Kidney (tissue), 14 donors: ENCODE measurements around the gene MAGIX. TPM values are rescaled to one million over a fixed set of nuclear protein-coding genes. Genes with fewer than 3 reads are reported as not detected.

Experiments used
- DNase-seq, 5 donors: peaks; one replicate each; pipeline ENCODE4 v3.0.0-alpha.2; 2013 to 2020
- FAIRE-seq: peaks from 2 replicates; lab custom pipeline; 2012; peaks lifted over from hg19 to GRCh38; lab: Jason Lieb, UNC
- H3K27ac ChIP-seq, 2 donors: one replicate each; pipeline ENCODE4 v1.7.0; 2013; ENCODE audit warnings: low read depth in 2 of 2, low read length in 2 of 2, inconsistent platforms in 1 of 2
- H3K27me3 ChIP-seq: one replicate; pipeline ENCODE4 v1.7.1; 2013; ENCODE audit warnings: low read length, inconsistent platforms; ENCODE audit not compliant: control insufficient read depth, insufficient read depth
- H3K36me3 ChIP-seq, 3 donors: one replicate each; pipeline versions ENCODE4 v1.7.0 to v1.7.1; 2013; ENCODE audit warnings: low read length in 3 of 3, control low read depth in 1 of 3, inconsistent platforms in 1 of 3; ENCODE audit not compliant: insufficient read depth in 3 of 3, control insufficient read depth in 2 of 3
- H3K4me1 ChIP-seq, 3 donors: one replicate each; pipeline versions ENCODE4 v1.7.0 to v1.7.1; 2013; ENCODE audit warnings: low read length in 3 of 3, inconsistent platforms in 1 of 3, low read depth in 1 of 3; ENCODE audit not compliant: control insufficient read depth in 2 of 3, insufficient read depth in 2 of 3
- H3K4me3 ChIP-seq, 3 donors: one replicate each; pipeline versions ENCODE4 v1.7.0 to v1.8.1; 2013; ENCODE audit warnings: low read length in 3 of 3, control low read depth in 1 of 3, inconsistent platforms in 1 of 3
- H3K9ac ChIP-seq, 3 donors: one replicate each; pipeline versions ENCODE4 v1.7.0 to v1.7.1; 2013; ENCODE audit warnings: low read length in 3 of 3, control low read depth in 1 of 3, inconsistent platforms in 1 of 3
- H3K9me3 ChIP-seq, 3 donors: one replicate each; pipeline versions ENCODE4 v1.7.0 to v1.7.1; 2013; ENCODE audit warnings: low read length in 3 of 3, control low read depth in 1 of 3, inconsistent platforms in 1 of 3; ENCODE audit not compliant: control insufficient read depth in 2 of 3, insufficient read depth in 1 of 3
- CTCF ChIP-seq: IDR thresholded peaks from 3 replicates; pipeline ENCODE4 v1.5.1; 2012; ENCODE audit warnings: mild to moderate bottlenecking, moderate library complexity, borderline replicate concordance; ENCODE audit not compliant: insufficient read depth; ENCODE audit errors: extremely low read depth
- intact Hi-C: fragments of 100-400 bp; cut with DNase I; formaldehyde crosslinking; loops from one replicate; pipeline ENCODE4 v1.11.1; 2022
- polyA plus RNA-seq: library from polyadenylated mRNA; stranded (reverse); fragments of 350-450 nt; fragmentation: Illumina TruSeq; extraction: RNeasy Lipid Tissue Mini Kit (QIAGEN cat#74804); gene quantifications from one replicate; pipeline ENCODE4 v1.2.3, GENCODE V29; 2014; ENCODE audit warnings: low read depth, low replicate concordance; ENCODE audit not compliant: insufficient read depth
- total RNA-seq: library from RNA; stranded (reverse); fragmentation: NEBNext Ultra II Directional; extraction: Animal tissue kit (Norgen Biotek cat#: 25700); gene quantifications from one replicate; pipeline ENCODE4 v1.2.1, GENCODE V29; 2021
- donor health status: control.
- donor health status: control.
- donor health status: control.
- donor health status: control.
- donor health status: control.
- donor health status: DM: yes; HTN: yes; CAD: no.
- donor health status: Normal renal cell carcinoma (clear cell type).

Gene MAGIX
- total and polyA plus RNA-seq, 2 donors from 2014 or later: 11.6 to 34.0 TPM

GRCh38 chrX:49174723-49175122, 12.2 kb downstream of the MAGIX start:
- no peak overlapping the region for H3K4me3 ChIP-seq
- no peaks in the 10 kb centered on the region for H3K27me3 ChIP-seq
- DNase-seq (no peak), FAIRE-seq (no peak)
- no peak for TF ChIP-seq CTCF
- no peak overlapping the region for H3K9ac ChIP-seq
- intact Hi-C loops: no loop called here
- no peaks in the 10 kb centered on the region for H3K9me3 ChIP-seq
- no peaks in the 10 kb centered on the region for H3K36me3 ChIP-seq
- peaks cover 0 to 2% (median 0%) of the 10 kb centered on the region in 3 donors for H3K4me1 ChIP-seq
- H3K27ac ChIP-seq: no peak overlapping the region

- no peaks in the 10 kb centered on the region for H3K9me3 ChIP-seq
- no peak overlapping the region for H3K4me3 ChIP-seq
- H3K4me1 ChIP-seq: peaks cover 0 to 2% (median 0%) of the 10 kb centered on the region in 3 donors
- no peak for TF ChIP-seq CTCF
- intact Hi-C loops: no loop called here
- no peak overlapping the region for H3K27ac ChIP-seq
- DNase-seq (no peak), FAIRE-seq (no peak)
- no peaks in the 10 kb centered on the region for H3K27me3 ChIP-seq
- no peaks in the 10 kb centered on the region for H3K36me3 ChIP-seq
- no peak overlapping the region for H3K9ac ChIP-seq
Measured at GRCh38 chrX:49175435-49176274, 13.1 kb downstream of the MAGIX start.

- Histone ChIP-seq H3K4me3 (no peak overlapping the region), H3K9ac (no peak overlapping the region), H3K9me3 (no peaks in the 10 kb centered on the region), H3K27ac (no peak overlapping the region), H3K27me3 (no peaks in the 10 kb centered on the region), H3K36me3 (no peaks in the 10 kb centered on the region), H3K4me1 (peaks cover 0 to 2% (median 0%) of the 10 kb centered on the region in 3 donors)
- FAIRE-seq: no peak
- intact Hi-C loops: no loop called here
- no peak for DNase-seq
- no peak for TF ChIP-seq CTCF
Measured at GRCh38 chrX:49176421-49177326, 14.1 kb downstream of the MAGIX start.
